ENCODE results near the gene NFYB. TPM values are rescaled to one million over a fixed set of nuclear protein-coding genes. Genes with fewer than 3 reads are reported as not detected.
"Not testable (repeated sequence)": the region's sequence is repeated elsewhere in the genome, so short reads cannot be mapped to it uniquely, and the experiment has no call there.

NFYB gene
- polyA plus RNA-seq, 6 donors from 2014 or later: 24.2 to 44.4 (median 32.3) TPM

- Mint-ChIP-seq H3K4me1 (no peaks in the 10 kb centered on the region), H3K36me3 (no peaks in the 10 kb centered on the region), H3K27ac (no peak overlapping the region), H3K27me3 (peaks cover 3 to 14% (median 10%) of the 10 kb centered on the region in 3 donors), H3K4me3 (no peak overlapping the region), H3K9me3 (no peaks in the 10 kb centered on the region)
- ATAC-seq (ENCODE audit: low read depth in 2 of 2): no peak
- no peak for DNase-seq
These were observed 34.0 kb upstream of the NFYB start for GRCh38 chr12:104171785-104172569.

GRCh38 chr12:104168596-104168995 lies 30.6 kb upstream of the NFYB start:
- no peak overlapping the region for H3K27ac Mint-ChIP-seq
- no peak for ATAC-seq (ENCODE audit: low read depth in 2 of 2)
- no peak for DNase-seq
- H3K27me3 Mint-ChIP-seq: peaks cover 10 to 14% (median 11%) of the 10 kb centered on the region in 3 donors
- no peaks in the 10 kb centered on the region for H3K4me1 Mint-ChIP-seq
- no peaks in the 10 kb centered on the region for H3K36me3 Mint-ChIP-seq
- H3K4me3 Mint-ChIP-seq: no peak overlapping the region
- no peaks in the 10 kb centered on the region for H3K9me3 Mint-ChIP-seq

DNA sequence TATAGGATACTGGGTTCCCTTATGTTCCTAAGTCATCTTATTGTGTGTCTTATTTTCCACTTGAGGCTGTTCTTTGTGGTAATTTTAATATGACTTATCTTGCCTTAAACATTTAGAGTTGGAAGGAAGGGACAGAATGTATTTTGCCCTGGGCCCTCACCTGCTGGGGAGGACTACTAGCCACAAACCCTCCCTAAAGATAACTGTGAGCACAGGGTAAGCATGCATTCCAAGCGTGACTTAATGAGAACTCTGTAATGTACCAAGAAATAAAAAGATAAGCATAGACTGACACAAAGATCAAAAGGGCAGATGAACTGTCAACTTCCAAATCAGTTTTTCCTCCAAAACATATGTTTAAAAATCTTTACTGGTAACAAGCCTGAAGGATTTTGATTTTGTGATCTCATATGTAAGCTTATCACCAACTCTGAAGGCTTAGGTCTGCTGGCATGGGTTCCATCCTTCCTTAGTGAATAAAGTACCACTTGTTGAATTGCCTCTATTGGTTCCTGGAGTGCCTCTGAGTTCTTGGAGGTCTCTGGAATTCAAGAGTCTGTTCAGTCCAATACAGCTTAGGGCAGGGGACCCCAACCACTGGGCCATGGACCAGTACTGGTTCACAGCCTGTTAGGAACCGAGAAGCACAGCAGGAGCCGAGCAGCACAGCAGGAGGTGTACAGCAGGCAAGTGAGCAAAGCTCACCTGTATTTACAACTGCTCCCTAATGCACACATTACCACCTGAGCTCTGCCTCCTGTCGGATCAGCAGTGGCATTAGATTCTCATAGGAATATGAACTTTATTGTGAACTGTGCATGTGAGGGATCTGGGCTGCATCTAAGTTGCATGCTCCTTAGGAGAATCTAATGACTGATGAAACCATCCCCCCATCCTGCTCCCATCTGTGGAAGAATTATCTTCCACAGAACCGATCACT lies 29.8 kb upstream of the NFYB start:
- Mint-ChIP-seq H3K27me3 (peaks cover 10 to 14% (median 11%) of the 10 kb centered on the region in 3 donors), H3K36me3 (no peaks in the 10 kb centered on the region), H3K9me3 (no peaks in the 10 kb centered on the region), H3K27ac (peak overlapping the region in 1 of 6 donors; percentile 90), H3K4me1 (no peaks in the 10 kb centered on the region), H3K4me3 (no peak overlapping the region)
- DNase-seq (no peak), ATAC-seq (ENCODE audit: low read depth in 2 of 2) (no peak)

- DNase-seq (no peak), ATAC-seq (ENCODE audit: low read depth in 2 of 2) (no peak)
- Mint-ChIP-seq H3K4me3 (no peak overlapping the region), H3K9me3 (no peaks in the 10 kb centered on the region), H3K27me3 (peaks cover 9 to 11% (median 10%) of the 10 kb centered on the region in 3 donors), H3K4me1 (no peaks in the 10 kb centered on the region), H3K27ac (no peak overlapping the region), H3K36me3 (peaks cover 0 to 3% of the 10 kb centered on the region in 2 donors)
These were observed 28.5 kb upstream of the NFYB start for GRCh38 chr12:104166465-104166864.

DNA sequence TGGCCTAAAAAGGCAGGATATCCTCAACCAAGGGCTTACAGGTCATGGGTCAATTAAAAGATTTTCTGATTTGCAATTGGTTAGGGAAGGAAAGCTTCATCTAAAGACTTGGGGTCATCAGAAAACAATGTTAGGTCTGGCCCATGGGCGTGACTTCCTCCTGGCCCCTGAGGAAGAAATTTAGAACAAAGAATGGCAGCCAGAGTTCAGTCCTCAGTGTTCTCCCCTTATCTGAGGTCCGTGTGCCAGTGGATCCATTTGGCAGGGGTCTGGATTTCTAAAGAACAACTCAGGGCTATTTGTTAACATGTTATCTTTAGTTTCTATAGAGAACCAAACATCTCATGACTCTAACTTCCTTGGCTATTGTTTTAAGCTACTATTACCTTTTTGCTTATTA lies 27.8 kb upstream of the NFYB start:
- no peak overlapping the region for H3K4me3 Mint-ChIP-seq
- no peak for DNase-seq
- H3K9me3 Mint-ChIP-seq: no peaks in the 10 kb centered on the region
- H3K4me1 Mint-ChIP-seq: no peaks in the 10 kb centered on the region
- H3K27ac Mint-ChIP-seq: no peak overlapping the region
- ATAC-seq (ENCODE audit: low read depth in 2 of 2): no peak
- H3K36me3 Mint-ChIP-seq: peaks cover 0 to 3% of the 10 kb centered on the region in 2 donors
- peaks cover 9 to 11% (median 10%) of the 10 kb centered on the region in 3 donors for H3K27me3 Mint-ChIP-seq

DNA sequence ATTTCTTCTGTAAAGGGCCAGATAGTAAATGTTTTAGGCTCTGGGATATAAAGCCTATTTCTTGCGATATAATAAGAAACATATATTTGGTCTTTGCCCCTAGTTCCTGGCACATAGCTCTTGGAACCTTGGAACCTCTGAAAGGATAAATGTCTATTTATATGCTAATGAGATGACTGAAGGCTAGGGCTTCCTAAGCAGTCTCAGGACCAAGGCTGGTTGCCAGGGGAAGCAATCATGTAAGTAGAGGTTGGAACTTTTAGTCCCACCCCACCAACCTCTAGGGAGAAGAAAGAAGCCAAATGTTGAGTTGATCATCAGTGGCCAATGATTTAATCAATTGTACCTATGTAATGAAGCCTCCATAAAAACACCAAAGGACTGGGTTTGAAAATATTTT lies 26.6 kb upstream of the NFYB start:
- DNase-seq (no peak), ATAC-seq (ENCODE audit: low read depth in 2 of 2) (no peak)
- peaks cover 0 to 3% of the 10 kb centered on the region in 2 donors for H3K36me3 Mint-ChIP-seq
- no peak overlapping the region for H3K4me3 Mint-ChIP-seq
- no peaks in the 10 kb centered on the region for H3K9me3 Mint-ChIP-seq
- no peaks in the 10 kb centered on the region for H3K4me1 Mint-ChIP-seq
- H3K27ac Mint-ChIP-seq: no peak overlapping the region
- H3K27me3 Mint-ChIP-seq: peaks cover 9 to 11% (median 10%) of the 10 kb centered on the region in 3 donors

DNA sequence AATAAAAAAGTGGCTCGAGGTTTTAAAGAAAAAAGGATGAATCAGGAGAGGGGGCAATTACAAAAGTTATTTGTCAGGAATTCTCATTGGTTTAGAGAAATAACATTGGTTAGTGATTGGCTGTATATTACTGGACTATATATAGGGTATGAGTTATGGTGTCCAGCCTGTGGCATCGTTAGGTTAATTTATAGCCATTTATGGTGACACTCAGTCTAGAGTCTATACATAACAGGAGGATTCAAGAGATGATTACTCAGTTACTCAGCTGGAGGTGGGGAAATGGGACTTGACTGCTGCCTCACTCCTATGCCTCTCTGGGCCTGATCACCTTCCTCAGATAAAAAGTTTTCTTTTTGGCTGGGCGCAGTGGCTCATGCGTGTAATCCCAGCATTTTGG lies 25.6 kb upstream of the NFYB start:
- peaks cover 8 to 9% (median 8%) of the 10 kb centered on the region in 3 donors for H3K27me3 Mint-ChIP-seq

GRCh38 chr12:104163028-104163427 lies 25.0 kb upstream of the NFYB start:
- not testable (repeated sequence) for H3K36me3 Mint-ChIP-seq; H3K27me3 Mint-ChIP-seq; H3K9me3 Mint-ChIP-seq; H3K4me3 Mint-ChIP-seq; H3K27ac Mint-ChIP-seq; H3K4me1 Mint-ChIP-seq; DNase-seq; ATAC-seq (ENCODE audit: low read depth in 2 of 2)

More for the DNA sequence above, 25.6 kb upstream of the NFYB start:
- H3K36me3 Mint-ChIP-seq: peaks cover 0 to 3% of the 10 kb centered on the region in 2 donors
- no peaks in the 10 kb centered on the region for H3K9me3 Mint-ChIP-seq
- ATAC-seq (ENCODE audit: low read depth in 2 of 2) (no peak), DNase-seq (no peak)
- H3K4me1 Mint-ChIP-seq: no peaks in the 10 kb centered on the region
- H3K27ac Mint-ChIP-seq: no peak overlapping the region
- H3K4me3 Mint-ChIP-seq: no peak overlapping the region

DNA sequence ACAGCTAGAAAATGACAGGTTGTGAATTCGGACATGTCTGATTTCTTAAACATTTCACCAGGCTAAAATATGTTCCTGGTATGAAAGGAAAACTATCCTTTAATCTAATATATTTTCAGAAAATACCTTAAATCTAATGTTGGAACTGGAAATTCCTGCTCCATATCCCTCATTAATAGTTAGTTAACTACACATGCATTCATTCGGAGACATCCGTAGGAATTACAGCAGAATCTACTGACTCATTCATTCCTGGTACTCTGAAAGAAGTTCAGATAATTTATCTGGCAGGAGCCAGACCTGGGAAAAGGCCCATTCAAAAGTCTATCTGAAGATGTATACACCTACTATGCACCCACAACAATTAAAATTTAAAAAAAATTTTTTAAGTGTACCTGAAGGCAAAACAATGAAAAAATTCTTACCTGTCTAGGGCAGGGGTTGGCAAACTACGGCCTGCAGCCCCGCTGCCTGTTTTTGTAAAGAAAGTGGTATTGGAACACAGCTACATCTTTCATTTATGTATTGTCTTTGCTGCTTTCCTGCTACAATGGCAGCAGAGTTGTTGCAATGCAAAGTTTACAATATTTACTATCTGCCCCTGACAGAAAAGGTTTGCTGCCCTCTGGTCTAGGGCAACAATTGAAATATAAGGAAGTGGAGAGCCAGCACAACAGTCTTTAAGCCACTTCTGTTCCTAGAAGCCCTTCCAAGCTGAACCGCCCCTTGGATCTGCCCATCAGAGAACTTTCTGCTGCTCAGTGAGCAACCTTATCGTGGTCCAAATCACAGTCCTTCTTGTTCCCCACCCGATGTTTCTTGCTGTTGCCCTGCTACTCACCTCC lies 17.9 kb upstream of the NFYB start:
- DNase-seq (no peak), ATAC-seq (ENCODE audit: low read depth in 2 of 2) (no peak)
- no peaks in the 10 kb centered on the region for H3K27me3 Mint-ChIP-seq
- peak overlapping the region in 1 of 6 donors; percentile 13 for H3K27ac Mint-ChIP-seq
- H3K36me3 Mint-ChIP-seq: no peaks in the 10 kb centered on the region
- peak overlapping the region in 1 of 8 donors; percentile 12 for H3K4me3 Mint-ChIP-seq
- no peaks in the 10 kb centered on the region for H3K9me3 Mint-ChIP-seq
- H3K4me1 Mint-ChIP-seq: peaks cover 7 to 11% (median 11%) of the 10 kb centered on the region in 3 donors

DNA sequence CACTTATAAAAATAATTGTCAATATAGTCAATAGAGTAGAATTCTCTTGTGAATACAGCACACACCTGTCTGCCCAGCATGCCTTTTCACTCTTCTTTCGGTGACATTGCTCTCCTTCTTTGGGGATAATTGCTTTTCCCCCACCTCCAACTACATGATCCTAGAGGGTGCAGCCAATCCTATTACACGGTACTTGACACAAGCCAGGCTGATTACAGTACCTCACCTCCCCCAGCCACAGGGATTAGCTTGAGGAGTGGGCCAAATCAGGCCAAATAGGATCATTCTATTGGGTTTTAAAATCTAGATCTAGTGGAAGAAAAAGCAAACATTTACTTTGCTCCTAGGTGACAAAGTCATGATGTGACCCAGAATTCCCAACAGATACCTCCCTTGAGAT lies 16.8 kb upstream of the NFYB start:
- Mint-ChIP-seq H3K27ac (peak overlapping the region in 2 of 6 donors; percentile 21 to 22), H3K4me1 (peaks cover 7 to 11% (median 11%) of the 10 kb centered on the region in 3 donors), H3K9me3 (no peaks in the 10 kb centered on the region), H3K27me3 (peaks cover 0 to 7% (median 1%) of the 10 kb centered on the region in 3 donors), H3K36me3 (no peaks in the 10 kb centered on the region), H3K4me3 (no peak overlapping the region)
- ATAC-seq (ENCODE audit: low read depth in 2 of 2) (no peak), DNase-seq (no peak)

GRCh38 chr12:104154286-104154685 lies 16.3 kb upstream of the NFYB start:
- DNase-seq (no peak), ATAC-seq (ENCODE audit: low read depth in 2 of 2) (peak; percentile 81 to 90)
- no peaks in the 10 kb centered on the region for H3K36me3 Mint-ChIP-seq
- peaks cover 0 to 11% (median 7%) of the 10 kb centered on the region in 3 donors for H3K27me3 Mint-ChIP-seq
- peak overlapping the region in 4 of 6 donors; percentile 21 to 84 (median 47) for H3K27ac Mint-ChIP-seq
- peaks cover 7 to 11% (median 11%) of the 10 kb centered on the region in 3 donors for H3K4me1 Mint-ChIP-seq
- peak overlapping the region in 2 of 8 donors; percentile 5 to 17 for H3K4me3 Mint-ChIP-seq
- H3K9me3 Mint-ChIP-seq: no peaks in the 10 kb centered on the region

GRCh38 chr12:104152685-104153241 lies 14.8 kb upstream of the NFYB start:
- H3K36me3 Mint-ChIP-seq: no peaks in the 10 kb centered on the region
- peak overlapping the region in 3 of 6 donors; percentile 32 to 73 (median 40) for H3K27ac Mint-ChIP-seq
- ATAC-seq (ENCODE audit: low read depth in 2 of 2) (no peak), DNase-seq (no peak)
- no peak overlapping the region for H3K4me3 Mint-ChIP-seq
- H3K4me1 Mint-ChIP-seq: peaks cover 7 to 11% (median 11%) of the 10 kb centered on the region in 3 donors
- H3K27me3 Mint-ChIP-seq: peaks cover 0 to 19% (median 11%) of the 10 kb centered on the region in 3 donors
- no peaks in the 10 kb centered on the region for H3K9me3 Mint-ChIP-seq
